PC-3 (cell line): ENCODE data around the gene CILP. TPM values are rescaled to one million over a fixed set of nuclear protein-coding genes. Genes with fewer than 3 reads are reported as not detected.

Source experiments
- ATAC-seq: fragments of 200-7000 bp; cut with Tn5 transposase; 2 replicates; pipeline ENCODE4 v1.9.1; 2020; ENCODE audit warnings: mild to moderate bottlenecking, moderate library complexity
- BruUV-seq: library from RNA; stranded (reverse); fragments of 400-500 nt; replicated peaks from 2 replicates; lab custom pipeline; 2021; lab: Mats Ljungman, UMichigan
- CTCF ChIA-PET: fragments of 300-600 bp; sonication (Branson Sonifier 250); formaldehyde crosslinking; loops from one replicate; lab custom pipeline; 2022; ENCODE audit warnings: antibody characterized with exemption; lab: Charles Lee
- POLR2A ChIA-PET: fragments of 300-600 bp; sonication (Branson Sonifier 250); formaldehyde crosslinking; loops from one replicate; lab custom pipeline; 2022; ENCODE audit warnings: antibody characterized with exemption; ENCODE audit not compliant: unreplicated experiment; lab: Charles Lee
- DNase-seq: peaks from one replicate; pipeline ENCODE4 v3.0.0-alpha.2; 2015
- H2AFZ ChIP-seq: fragments of 300-600 bp; sonication (generic); 2 replicates; pipeline ENCODE4 v1.6.0; 2016; ENCODE audit warnings: antibody characterized with exemption, low read length
- H3F3A ChIP-seq: fragments of 300-600 bp; sonication (generic); one replicate; pipeline ENCODE4 v1.6.0; 2017; ENCODE audit warnings: antibody characterized with exemption, low read length, control low read depth, mild to moderate bottlenecking; ENCODE audit not compliant: unreplicated experiment
- H3K27ac ChIP-seq: fragments of 300-600 bp; sonication (generic); 2 replicates; pipeline ENCODE4 v1.5.1; 2016; ENCODE audit warnings: mild to moderate bottlenecking, low read length
- H3K27me3 ChIP-seq: fragments of 300-600 bp; sonication (generic); 2 replicates; pipeline ENCODE4 v1.6.1; 2016; ENCODE audit warnings: low read length, mixed read lengths
- H3K36me3 ChIP-seq: fragments of 300-600 bp; sonication (generic); 2 replicates; pipeline ENCODE4 v1.6.1; 2016; ENCODE audit warnings: low read depth, mixed run types, low read length, mixed read lengths
- H3K4me1 ChIP-seq: fragments of 300-600 bp; sonication (generic); 2 replicates; pipeline ENCODE4 v1.5.1; 2016; ENCODE audit warnings: low read length; ENCODE audit not compliant: insufficient read depth
- H3K4me2 ChIP-seq: fragments of 300-600 bp; sonication (generic); 2 replicates; pipeline ENCODE4 v1.6.0; 2016; ENCODE audit warnings: low read length
- H3K4me3 ChIP-seq: fragments of 300-600 bp; sonication (generic); 2 replicates; pipeline ENCODE4 v1.5.1; 2016; ENCODE audit warnings: mild to moderate bottlenecking, low read length, mixed read lengths
- H3K79me2 ChIP-seq: fragments of 300-600 bp; sonication (generic); 2 replicates; pipeline ENCODE4 v1.6.1; 2017; ENCODE audit warnings: low read length, mixed read lengths
- H3K9ac ChIP-seq: fragments of 300-600 bp; sonication (generic); 2 replicates; pipeline ENCODE4 v1.6.0; 2016; ENCODE audit warnings: mild to moderate bottlenecking, low read length
- H3K9me2 ChIP-seq: fragments of 300-600 bp; sonication (generic); replicated peaks from 2 replicates; pipeline ENCODE4 v1.6.1; 2016; ENCODE audit warnings: mixed run types, low read length, mixed read lengths
- H3K9me3 ChIP-seq: fragments of 300-600 bp; sonication (generic); 2 replicates; pipeline ENCODE4 v1.6.1; 2016; ENCODE audit warnings: low read length, mixed read lengths
- H4K20me1 ChIP-seq: fragments of 300-600 bp; sonication (generic); 2 replicates; pipeline ENCODE4 v1.6.1; 2016; ENCODE audit warnings: low read length, mixed read lengths
- CTCF ChIP-seq: fragments of 300-600 bp; sonication (generic); conservative IDR thresholded peaks from 2 replicates; pipeline ENCODE4 v1.5.1; 2017; ENCODE audit warnings: antibody characterized with exemption, low read depth, mild to moderate bottlenecking, low read length
- EZH2 ChIP-seq: fragments of 300-600 bp; sonication (generic); IDR thresholded peaks from one replicate; pipeline ENCODE4 v1.6.1; 2017; ENCODE audit warnings: antibody characterized with exemption, mild to moderate bottlenecking, low read length; ENCODE audit not compliant: unreplicated experiment
- EZH2phosphoT487 ChIP-seq: fragments of 300-600 bp; sonication (generic); IDR thresholded peaks from 2 replicates; pipeline ENCODE4 v1.6.1; 2018; ENCODE audit warnings: mild to moderate bottlenecking, antibody characterized with exemption, low read length, borderline replicate concordance
- intact Hi-C: fragments of 100-400 bp; cut with micrococcal nuclease; formaldehyde crosslinking; loops from 2 replicates; pipeline ENCODE4 v1.9.0; 2023
- total RNA-seq: library from RNA; depleted of rRNA; stranded (reverse); fragments of >200 nt; gene quantifications from 2 replicates; pipeline ENCODE4 v1.2.3, GENCODE V29; 2014

Gene CILP
- total RNA-seq, 1 experiment from 2014 or later = not detected

GRCh38 chr15:65215496-65215895 lies 4.2 kb upstream of the CILP start:
- TF ChIP-seq EZH2phosphoT487 (no peak), CTCF (no peak), EZH2 (no peak)
- ATAC-seq = no peak
- Histone ChIP-seq H3K36me3 (no peaks in the 10 kb centered on the region), H4K20me1 (no peaks in the 10 kb centered on the region), H3K4me2 (no peak overlapping the region), H3K27me3 (no peaks in the 10 kb centered on the region), H2AFZ (no peak overlapping the region), H3K4me3 (no peak overlapping the region), H3K9me3 (no peaks in the 10 kb centered on the region), H3K9ac (no peak overlapping the region), H3K79me2 (no peaks in the 10 kb centered on the region), H3F3A (no peaks in the 10 kb centered on the region), H3K9me2 (no peaks in the 10 kb centered on the region), H3K4me1 (no peaks in the 10 kb centered on the region), H3K27ac (no peak overlapping the region)
- POLR2A ChIA-PET = no interaction called here
- intact Hi-C loops = no loop called here
- CTCF ChIA-PET = no interaction called here
- DNase-seq = no peak
- BruUV-seq = no TSS peak

- Histone ChIP-seq H3K9me3 (no peaks in the 10 kb centered on the region), H2AFZ (no peak overlapping the region), H3K4me2 (no peak overlapping the region), H3K79me2 (no peaks in the 10 kb centered on the region), H3K36me3 (no peaks in the 10 kb centered on the region), H3K4me3 (no peak overlapping the region), H3K27me3 (no peaks in the 10 kb centered on the region), H3K4me1 (no peaks in the 10 kb centered on the region), H4K20me1 (no peaks in the 10 kb centered on the region), H3K27ac (no peak overlapping the region), H3F3A (no peaks in the 10 kb centered on the region), H3K9me2 (no peaks in the 10 kb centered on the region), H3K9ac (no peak overlapping the region)
- ATAC-seq (no peak), DNase-seq (no peak)
- CTCF ChIA-PET = interaction anchor here (0.6 kb wide), 1 partner anchor 92 kb away, joined by 4 read pairs; no protein-coding TSS in a partner anchor
- TF ChIP-seq EZH2phosphoT487 = no peak
- no peak for TF ChIP-seq CTCF
- TF ChIP-seq EZH2 = no peak
- POLR2A ChIA-PET = no interaction called here
- BruUV-seq = no TSS peak
- intact Hi-C loops = no loop called here
Measured at GRCh38 chr15:65214010-65214409, 2.7 kb upstream of the CILP start.

- intact Hi-C loops = no loop called here
- CTCF ChIA-PET = interaction anchor here (0.6 kb wide), 1 partner anchor 93 kb away, joined by 4 read pairs; no protein-coding TSS in a partner anchor
- no peak overlapping the region for H3K4me3 ChIP-seq
- H4K20me1 ChIP-seq = no peaks in the 10 kb centered on the region
- no peaks in the 10 kb centered on the region for H3K9me2 ChIP-seq
- H3K9me3 ChIP-seq = no peaks in the 10 kb centered on the region
- H3K4me2 ChIP-seq = no peak overlapping the region
- no peak overlapping the region for H3K27ac ChIP-seq
- POLR2A ChIA-PET = no interaction called here
- no peaks in the 10 kb centered on the region for H3K27me3 ChIP-seq
- H3K79me2 ChIP-seq = no peaks in the 10 kb centered on the region
- no peaks in the 10 kb centered on the region for H3F3A ChIP-seq
- H3K9ac ChIP-seq = no peak overlapping the region
- no peak for ATAC-seq
- DNase-seq = no peak
- BruUV-seq = no TSS peak
- H2AFZ ChIP-seq = no peak overlapping the region
- H3K4me1 ChIP-seq = no peaks in the 10 kb centered on the region
- TF ChIP-seq EZH2phosphoT487 (no peak), EZH2 (no peak), CTCF (no peak)
- no peaks in the 10 kb centered on the region for H3K36me3 ChIP-seq
Measured at GRCh38 chr15:65213241-65213640, 2.0 kb upstream of the CILP start.
